H9 (cell line): ENCODE results near the gene TMEM127. TPM values are rescaled to one million over a fixed set of nuclear protein-coding genes. Genes with fewer than 3 reads are reported as not detected.

Source experiments
- DNase-seq: peaks from one replicate; pipeline ENCODE4 v3.0.0-alpha.2; 2017
- H2AFZ ChIP-seq: one replicate; pipeline ENCODE4 v1.6.1; 2013; ENCODE audit warnings: mild to moderate bottlenecking, low read length, control low read depth, moderate library complexity
- H2AK5ac ChIP-seq: 2 replicates; pipeline ENCODE4 v1.6.1; 2013; ENCODE audit warnings: low read length, control low read depth, mixed read lengths; ENCODE audit not compliant: insufficient read length
- H2BK120ac ChIP-seq: one replicate; pipeline ENCODE4 v1.6.1; 2013; ENCODE audit warnings: low read depth, mild to moderate bottlenecking, low read length, control low read depth, inconsistent platforms; ENCODE audit not compliant: poor library complexity, severe bottlenecking
- H2BK12ac ChIP-seq: 2 replicates; pipeline ENCODE4 v1.6.1; 2013; ENCODE audit warnings: low read length, control low read depth, mixed read lengths, low read depth; ENCODE audit not compliant: insufficient read length
- H2BK15ac ChIP-seq: 2 replicates; pipeline ENCODE4 v1.6.1; 2013; ENCODE audit warnings: low read depth, low read length, control low read depth
- H2BK20ac ChIP-seq: one replicate; pipeline ENCODE4 v1.6.1; 2013; ENCODE audit warnings: low read depth, mild to moderate bottlenecking, low read length, control low read depth, inconsistent platforms; ENCODE audit not compliant: poor library complexity, severe bottlenecking
- H2BK5ac ChIP-seq: 2 replicates; pipeline ENCODE4 v1.6.1; 2013; ENCODE audit warnings: low read length, control low read depth, mixed read lengths; ENCODE audit not compliant: insufficient read length
- H3K14ac ChIP-seq: 2 replicates; pipeline ENCODE4 v1.6.1; 2013; ENCODE audit warnings: low read length, control low read depth; ENCODE audit not compliant: insufficient read depth
- H3K18ac ChIP-seq: 2 replicates; pipeline ENCODE4 v1.6.1; 2013; ENCODE audit warnings: low read depth, mild to moderate bottlenecking, mixed read lengths, low read length, control low read depth; ENCODE audit not compliant: insufficient read length
- H3K23ac ChIP-seq: 2 replicates; pipeline ENCODE4 v1.6.1; 2013; ENCODE audit warnings: low read length, control low read depth, mixed read lengths, low read depth; ENCODE audit not compliant: insufficient read length
- H3K23me2 ChIP-seq: 2 replicates; pipeline ENCODE4 v1.6.1; 2013; ENCODE audit warnings: low read depth, mild to moderate bottlenecking, mixed read lengths, low read length, control low read depth; ENCODE audit not compliant: insufficient read length, poor library complexity, severe bottlenecking
- H3K27ac ChIP-seq: 2 replicates; pipeline ENCODE4 v1.5.1; 2013; ENCODE audit warnings: low read length, control low read depth, mixed read lengths, low read depth; ENCODE audit not compliant: insufficient read length
- H3K27me3 ChIP-seq: 2 replicates; pipeline ENCODE4 v1.6.1; 2013; ENCODE audit warnings: low read length, control low read depth, inconsistent platforms; ENCODE audit not compliant: insufficient read depth
- H3K4ac ChIP-seq: 2 replicates; pipeline ENCODE4 v1.6.1; 2013; ENCODE audit warnings: low read depth, mild to moderate bottlenecking, control low read depth, inconsistent platforms, low read length, moderate library complexity
- H3K4me1 ChIP-seq: 2 replicates; pipeline ENCODE4 v1.6.1; 2013; ENCODE audit warnings: low read length, control low read depth, inconsistent platforms; ENCODE audit not compliant: insufficient read depth
- H3K4me2 ChIP-seq: 2 replicates; pipeline ENCODE4 v1.6.1; 2013; ENCODE audit warnings: low read length, control low read depth, mixed read lengths; ENCODE audit not compliant: insufficient read length, insufficient read depth
- H3K56ac ChIP-seq: 2 replicates; pipeline ENCODE4 v1.6.1; 2013; ENCODE audit warnings: low read depth, mild to moderate bottlenecking, mixed read lengths, low read length, control low read depth; ENCODE audit not compliant: insufficient read length
- H3K79me1 ChIP-seq: 2 replicates; pipeline ENCODE4 v1.6.1; 2013; ENCODE audit warnings: low read depth, mild to moderate bottlenecking, moderate library complexity, low read length, control low read depth, inconsistent platforms; ENCODE audit not compliant: insufficient read depth, poor library complexity, severe bottlenecking
- H3K79me2 ChIP-seq: 2 replicates; pipeline ENCODE4 v1.6.1; 2013; ENCODE audit warnings: low read length, control low read depth, inconsistent platforms; ENCODE audit not compliant: insufficient read depth
- H3K9ac ChIP-seq: 2 replicates; pipeline ENCODE4 v1.6.1; 2013; ENCODE audit warnings: low read length, control low read depth, mixed read lengths; ENCODE audit not compliant: insufficient read length; ENCODE audit errors: extremely low read depth
- H3K9me3 ChIP-seq: one replicate; pipeline ENCODE4 v1.6.1; 2013; ENCODE audit warnings: low read depth, low read length, inconsistent platforms; ENCODE audit not compliant: control insufficient read depth
- H3T11ph ChIP-seq: one replicate; pipeline ENCODE4 v1.6.1; 2013; ENCODE audit warnings: mild to moderate bottlenecking, low read length, control low read depth, inconsistent platforms
- H4K20me1 ChIP-seq: one replicate; pipeline ENCODE4 v1.6.1; 2013; ENCODE audit not compliant: control insufficient read depth, insufficient read length, insufficient read depth
- H4K5ac ChIP-seq: 2 replicates; pipeline ENCODE4 v1.6.1; 2013; ENCODE audit warnings: low read depth, mild to moderate bottlenecking, mixed read lengths, low read length, control low read depth; ENCODE audit not compliant: insufficient read length
- H4K8ac ChIP-seq: replicated peaks from 2 replicates; pipeline ENCODE4 v1.6.1; 2013; ENCODE audit warnings: low read length, control low read depth, mixed read lengths, low read depth; ENCODE audit not compliant: insufficient read length
- H4K91ac ChIP-seq: 2 replicates; pipeline ENCODE4 v1.6.1; 2013; ENCODE audit warnings: low read depth, mild to moderate bottlenecking, moderate library complexity, mixed read lengths, low read length, control low read depth; ENCODE audit not compliant: insufficient read length
- H3K27ac Mint-ChIP-seq, 3 experiments: 2 replicates in 2 of 3; 3 replicates in 1 of 3; pipeline ENCODE4 v1.8.0; 2020 to 2021; ENCODE audit warnings: mixed read lengths in 3 of 3, mild to moderate bottlenecking in 1 of 3, moderate library complexity in 1 of 3
- H3K27me3 Mint-ChIP-seq: 2 replicates; pipeline ENCODE4 v1.8.0; 2021; ENCODE audit warnings: low read depth, mild to moderate bottlenecking, moderate library complexity, mixed read lengths
- H3K36me3 Mint-ChIP-seq, 3 experiments: 2 replicates in 2 of 3; 3 replicates in 1 of 3; pipeline ENCODE4 v1.8.0; 2020 to 2021; ENCODE audit warnings: low read depth in 3 of 3, mixed read lengths in 3 of 3; ENCODE audit not compliant: insufficient read depth in 1 of 3
- H3K4me1 Mint-ChIP-seq, 2 experiments: 2 replicates each; pipeline ENCODE4 v1.8.0; 2020; ENCODE audit warnings: mixed read lengths in 2 of 2
- H3K4me3 Mint-ChIP-seq, 2 experiments: 2 replicates in 1 of 2; 3 replicates in 1 of 2; pipeline ENCODE4 v1.8.0; 2020 to 2021; ENCODE audit warnings: mild to moderate bottlenecking in 2 of 2, mixed read lengths in 2 of 2, moderate library complexity in 1 of 2
- H3K9me3 Mint-ChIP-seq, 2 experiments: 2 replicates in 1 of 2; 3 replicates in 1 of 2; pipeline ENCODE4 v1.8.0; 2020; ENCODE audit warnings: mild to moderate bottlenecking in 2 of 2, mixed read lengths in 2 of 2, moderate library complexity in 1 of 2
- WGBS: extraction: QIAGEN DNeasy Blood & Tissue Kit; methylation state at CpG from one replicate; pipeline ENCODE4 v1.1.7; 2013; ENCODE audit warnings: missing lambda C conversion rate, low lambda C conversion rate, mixed read lengths; ENCODE audit not compliant: insufficient read length; ENCODE audit errors: extremely low coverage; 5-methylcytosine and 5-hydroxymethylcytosine counted together
- total RNA-seq: library from RNA; stranded (reverse); gene quantifications from 2 replicates; pipeline ENCODE4 v1.2.1, GENCODE V29; 2021
- TF ChIP-seq, protein P1 (sequence below): fragments of 200-600 bp; sonication (generic); conservative IDR thresholded peaks from 3 replicates; pipeline ENCODE4 v1.8.0; 2021; ENCODE audit warnings: antibody characterized with exemption, mild to moderate bottlenecking

The TMEM127 gene
- total RNA-seq, 1 experiment from 2014 or later: 30.1 TPM

DNA sequence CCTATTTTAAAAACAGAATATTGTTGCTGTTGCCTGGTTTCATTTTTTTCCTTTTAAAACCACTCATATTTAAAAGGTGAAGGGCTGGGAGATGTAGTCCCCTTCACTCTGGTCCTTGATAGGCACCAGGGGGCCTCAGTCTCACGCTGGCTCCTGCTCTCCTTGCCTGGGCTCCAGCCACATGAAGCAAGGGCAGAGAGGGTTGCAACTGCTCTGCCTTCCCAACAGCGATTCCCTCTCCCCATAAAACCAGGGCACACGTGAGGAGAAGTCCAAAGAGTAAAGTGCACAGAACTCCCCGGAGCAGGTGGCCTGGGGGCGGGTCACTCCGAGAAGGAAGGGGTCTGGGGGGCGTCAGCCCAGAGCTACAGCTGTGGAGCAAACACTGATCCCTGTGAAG, 12.8 kb downstream of the TMEM127 start:
- no peak overlapping the region for H2BK5ac ChIP-seq
- no peak overlapping the region for H3T11ph ChIP-seq
- H3K18ac ChIP-seq: no peak overlapping the region
- H2AK5ac ChIP-seq: no peak overlapping the region
- no peak overlapping the region for H3K27ac ChIP-seq
- no peaks in the 10 kb centered on the region for H3K27me3 ChIP-seq
- H4K91ac ChIP-seq: no peak overlapping the region
- H2BK120ac ChIP-seq: no peak overlapping the region
- no peak overlapping the region for H2BK12ac ChIP-seq
- no peaks in the 10 kb centered on the region for H3K4me1 ChIP-seq
- H3K14ac ChIP-seq: no peak overlapping the region
- H3K4me2 ChIP-seq: no peak overlapping the region
- no peak overlapping the region for H2BK15ac ChIP-seq
- no peak overlapping the region for H3K56ac ChIP-seq
- TF ChIP-seq, protein P1, sequence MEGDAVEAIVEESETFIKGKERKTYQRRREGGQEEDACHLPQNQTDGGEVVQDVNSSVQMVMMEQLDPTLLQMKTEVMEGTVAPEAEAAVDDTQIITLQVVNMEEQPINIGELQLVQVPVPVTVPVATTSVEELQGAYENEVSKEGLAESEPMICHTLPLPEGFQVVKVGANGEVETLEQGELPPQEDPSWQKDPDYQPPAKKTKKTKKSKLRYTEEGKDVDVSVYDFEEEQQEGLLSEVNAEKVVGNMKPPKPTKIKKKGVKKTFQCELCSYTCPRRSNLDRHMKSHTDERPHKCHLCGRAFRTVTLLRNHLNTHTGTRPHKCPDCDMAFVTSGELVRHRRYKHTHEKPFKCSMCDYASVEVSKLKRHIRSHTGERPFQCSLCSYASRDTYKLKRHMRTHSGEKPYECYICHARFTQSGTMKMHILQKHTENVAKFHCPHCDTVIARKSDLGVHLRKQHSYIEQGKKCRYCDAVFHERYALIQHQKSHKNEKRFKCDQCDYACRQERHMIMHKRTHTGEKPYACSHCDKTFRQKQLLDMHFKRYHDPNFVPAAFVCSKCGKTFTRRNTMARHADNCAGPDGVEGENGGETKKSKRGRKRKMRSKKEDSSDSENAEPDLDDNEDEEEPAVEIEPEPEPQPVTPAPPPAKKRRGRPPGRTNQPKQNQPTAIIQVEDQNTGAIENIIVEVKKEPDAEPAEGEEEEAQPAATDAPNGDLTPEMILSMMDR: no peak
- H4K5ac ChIP-seq: no peak overlapping the region
- no peak overlapping the region for H3K27ac Mint-ChIP-seq
- H3K23ac ChIP-seq: no peak overlapping the region
- no CpG with 5 or more reads among the region's 7 CpGs for WGBS
- no peak overlapping the region for H4K8ac ChIP-seq
- H3K4ac ChIP-seq: no peak overlapping the region
- H3K4me1 Mint-ChIP-seq: no peaks in the 10 kb centered on the region
- H3K23me2 ChIP-seq: no peaks in the 10 kb centered on the region
- H3K36me3 Mint-ChIP-seq: peaks cover 10 to 39% (median 29%) of the 10 kb centered on the region in 3 experiments; a peak in 6 of 7 replicates
- no peak overlapping the region for H2BK20ac ChIP-seq
- no peaks in the 10 kb centered on the region for H3K9me3 ChIP-seq
- no peak overlapping the region for H3K4me3 Mint-ChIP-seq
- no peak for DNase-seq
- H3K27me3 Mint-ChIP-seq: no peaks in the 10 kb centered on the region
- H3K9me3 Mint-ChIP-seq: no peaks in the 10 kb centered on the region
- no peak overlapping the region for H3K9ac ChIP-seq
- H3K79me1 ChIP-seq: no peaks in the 10 kb centered on the region
- no peaks in the 10 kb centered on the region for H4K20me1 ChIP-seq
- no peaks in the 10 kb centered on the region for H3K79me2 ChIP-seq
- H2AFZ ChIP-seq: no peak overlapping the region
